NCI-H1105 treated with DMSO at 0.1 percent for 48 hours (cell line): ENCODE measurements around the gene RNF212B.
"Not testable (repeated sequence)": the region's sequence is repeated elsewhere in the genome, so short reads cannot be mapped to it uniquely, and the experiment has no call there.

Experiments used
- DNase-seq: peaks from one replicate; lab custom pipeline; 2025; lab: John Stamatoyannopoulos, UW

RNF212B gene

GRCh38 chr14:23242076-23242475 is 4.3 kb downstream of the RNF212B start:
- DNase-seq, result no peak

- no peak for DNase-seq
Measured at GRCh38 chr14:23243066-23243465, 5.3 kb downstream of the RNF212B start.

- no peak for DNase-seq
Measured at GRCh38 chr14:23245282-23245681, 7.5 kb downstream of the RNF212B start.

GRCh38 chr14:23248601-23249000 is 10.9 kb downstream of the RNF212B start:
- no peak for DNase-seq

- no peak for DNase-seq
Measured at GRCh38 chr14:23249824-23250223, 12.1 kb downstream of the RNF212B start.

GRCh38 chr14:23252006-23252405 is 14.3 kb downstream of the RNF212B start:
- DNase-seq, result no peak

- no peak for DNase-seq
Measured at GRCh38 chr14:23252420-23253333, 14.9 kb downstream of the RNF212B start.

- no peak for DNase-seq
Measured at GRCh38 chr14:23258256-23258655, 20.5 kb downstream of the RNF212B start.

GRCh38 chr14:23259426-23259825 is 21.7 kb downstream of the RNF212B start:
- no peak for DNase-seq

- DNase-seq, result not testable (repeated sequence)
Measured at GRCh38 chr14:23260849-23261248, 23.1 kb downstream of the RNF212B start.

- no peak for DNase-seq
Measured at GRCh38 chr14:23269193-23269592, 31.5 kb downstream of the RNF212B start.

- DNase-seq, result no peak
Measured at GRCh38 chr14:23275412-23275811, 37.7 kb downstream of the RNF212B start.

GRCh38 chr14:23277189-23277588 is 39.5 kb downstream of the RNF212B start:
- DNase-seq, result no peak

GRCh38 chr14:23277928-23278327 is 40.2 kb downstream of the RNF212B start:
- DNase-seq, result not testable (repeated sequence)

- no peak for DNase-seq
Measured at GRCh38 chr14:23281247-23281646, 43.5 kb downstream of the RNF212B start.

- DNase-seq, result no peak
Measured at GRCh38 chr14:23284654-23285529, 47.2 kb downstream of the RNF212B start.

- DNase-seq, result no peak
Measured at GRCh38 chr14:23285530-23286019, 47.8 kb downstream of the RNF212B start.

GRCh38 chr14:23286020-23286901 is 48.5 kb downstream of the RNF212B start, which contains the start of gene HOMEZ:
HOMEZ (minus strand) TSS chr14:23286132; CDS start chr14:23285952, 180 bp downstream.
- peak; percentile 98 for DNase-seq

GRCh38 chr14:23286902-23287479 is 49.3 kb downstream of the RNF212B start:
- DNase-seq, result no peak

- peak; percentile 59 for DNase-seq
Measured at GRCh38 chr14:23294734-23295561, 57.2 kb downstream of the RNF212B start.
